ENCODE data around the gene DLGAP1. TPM values are rescaled to one million over a fixed set of nuclear protein-coding genes. Genes with fewer than 3 reads are reported as not detected.

The DLGAP1 gene
- total and polyA plus RNA-seq, 2 of the 4 experiments (the other 2 are of a cell fraction), result under 0.01 to 0.09 TPM

GRCh38 chr18:3727274-3727673 is 727.8 kb downstream of the DLGAP1 start:
- Histone ChIP-seq H4K8ac (ENCODE audit: low read depth in 2 of 2, low read length in 2 of 2) (no peak overlapping the region), H2BK120ac (ENCODE audit: low read depth, low read length) (no peak overlapping the region), H2BK20ac (ENCODE audit: low read depth, low read length) (no peak overlapping the region), H4K5ac (ENCODE audit: low read depth, low read length) (no peak overlapping the region), H3K27ac (ENCODE audit: insufficient read depth, low read length) (no peak overlapping the region), H3K14ac (replicated peaks; ENCODE audit: low read depth, low read length) (no peak overlapping the region), H3K56ac (ENCODE audit: extremely low read depth, insufficient read depth, low read length) (no peak overlapping the region), H3K36me3 (ENCODE audit: control insufficient read depth, insufficient read depth, low read length) (no peaks in the 10 kb centered on the region; the same call in 1 of the 2 replicates), H3K9me3 (ENCODE audit: control insufficient read depth, insufficient read depth, low read length) (peaks cover 1% of the 10 kb centered on the region; the same call in 1 of the 2 replicates), H2BK5ac (ENCODE audit: low read depth, low read length, poor library complexity, severe bottlenecking) (no peak overlapping the region), H3K79me1 (ENCODE audit: low read depth in 1 of 2, low read length in 2 of 2) (no peaks in the 10 kb centered on the region), H3K4me1 (ENCODE audit: control insufficient read depth, insufficient read depth, low read length) (peaks cover 10% of the 10 kb centered on the region), H3K4me2 (ENCODE audit: low read depth, low read length) (no peak overlapping the region), H3K4me3 (ENCODE audit: insufficient read depth, low read depth, low read length) (no peak overlapping the region), H3K27me3 (ENCODE audit: control insufficient read depth, insufficient read depth, low read length) (peaks cover 2% of the 10 kb centered on the region; the same call in 1 of the 2 replicates), H3K18ac (ENCODE audit: low read depth, low read length) (no peak overlapping the region), H2AFZ (replicated peaks; ENCODE audit: low read length, poor library complexity) (no peak overlapping the region), H4K91ac (ENCODE audit: insufficient read depth, low read depth, low read length) (no peak overlapping the region), H3K23ac (ENCODE audit: low read depth, low read length) (no peak overlapping the region), H2AK5ac (ENCODE audit: low read depth, low read length) (no peak overlapping the region), H3K4ac (ENCODE audit: low read depth, low read length) (no peak overlapping the region), H3K9me1 (ENCODE audit: insufficient read depth, low read length) (peaks cover 8% of the 10 kb centered on the region), H2BK15ac (ENCODE audit: low read depth, low read length) (no peak overlapping the region), H3K9ac (ENCODE audit: low read depth, low read length) (no peak overlapping the region), H4K20me1 (ENCODE audit: insufficient read depth, low read length) (no peaks in the 10 kb centered on the region), H2AK9ac (replicated peaks; ENCODE audit: low read depth, low read length, poor library complexity) (no peak overlapping the region)
- in situ Hi-C loops (cut with MboI; ENCODE audit: low sequenced_read_pairs) (no loop called here), dilution Hi-C loops (cut with HindIII; ENCODE audit: low sequenced_read_pairs, unreplicated experiment) (no loop called here), intact Hi-C loops (cut with micrococcal nuclease) (no loop called here)
- WGBS, 2 experiments (ENCODE audit: extremely low coverage in 2 of 2, insufficient read length in 1 of 2), result 75% methylated on average over 2 of the region's 7 CpGs; no CpG with 5 or more reads in 1 of the 2 experiments
- ChIA-PET CTCF (no interaction called here), POLR2A (ENCODE audit: unreplicated experiment) (no interaction called here)
- ATAC-seq (ENCODE audit: low read depth) (no peak), DNase-seq (no peak)
- BruUV-seq (replicated peaks), result no TSS peak
- no peak for TF ChIP-seq MAZ (IDR thresholded peaks at IDR 0.05; ENCODE audit: borderline replicate concordance, low read depth, low read length)
- no peak for TF ChIP-seq RAD21 (IDR thresholded peaks at IDR 0.05; ENCODE audit: low read length)
- TF ChIP-seq BHLHE40 (IDR thresholded peaks at IDR 0.05; ENCODE audit: low read depth, low read length), result no peak
- no peak for TF ChIP-seq CHD1 (IDR thresholded peaks at IDR 0.05; ENCODE audit: low read depth, low read length)
- TF ChIP-seq ELK1 (IDR thresholded peaks at IDR 0.05; ENCODE audit: borderline replicate concordance, low read depth, low read length), result no peak
- no peak for TF ChIP-seq RCOR1 (IDR thresholded peaks at IDR 0.05; ENCODE audit: insufficient replicate concordance, low read length)
- no peak for TF ChIP-seq MAFK (IDR thresholded peaks at IDR 0.05; ENCODE audit: low read depth, low read length)
- TF ChIP-seq MXI1 (IDR thresholded peaks at IDR 0.05; ENCODE audit: borderline replicate concordance, low read depth, low read length), result no peak
- no peak for TF ChIP-seq POLR2A (IDR thresholded peaks at IDR 0.05; ENCODE audit: low read depth, low read length)
